HEK293 (cell line): ENCODE data around the gene R3HDM1.

Source experiments
- EGR2 ChIP-seq: fragments of 450-650 bp; formaldehyde crosslinking; IDR thresholded peaks from 2 replicates; pipeline ENCODE4 v1.5.1; 2016; ENCODE audit warnings: low read depth, missing biosample characterization, missing genetic modification characterization
- KLF16 ChIP-seq: fragments of 450-650 bp; formaldehyde crosslinking; IDR thresholded peaks from 2 replicates; pipeline ENCODE4 v1.5.1; 2017; ENCODE audit warnings: missing biosample characterization, missing genetic modification characterization
- KLF8 ChIP-seq: fragments of 450-650 bp; formaldehyde crosslinking; IDR thresholded peaks from 2 replicates; pipeline ENCODE4 v1.5.1; 2016; ENCODE audit warnings: missing biosample characterization, missing genetic modification characterization
- OSR2 ChIP-seq: fragments of 450-650 bp; formaldehyde crosslinking; IDR thresholded peaks from 2 replicates; pipeline ENCODE4 v1.5.1; 2016; ENCODE audit warnings: missing biosample characterization, missing genetic modification characterization
- OVOL3 ChIP-seq: fragments of 450-650 bp; formaldehyde crosslinking; IDR thresholded peaks from 2 replicates; pipeline ENCODE4 v1.5.1; 2016; ENCODE audit warnings: missing biosample characterization, missing genetic modification characterization
- PRDM1 ChIP-seq: fragments of 450-650 bp; formaldehyde crosslinking; IDR thresholded peaks from 2 replicates; pipeline ENCODE4; 2016; ENCODE audit warnings: missing biosample characterization, missing genetic modification characterization
- SP3 ChIP-seq: fragments of 450-650 bp; formaldehyde crosslinking; IDR thresholded peaks from 2 replicates; pipeline ENCODE4 v1.5.1; 2016; ENCODE audit warnings: missing biosample characterization, missing genetic modification characterization
- YY1 ChIP-seq: fragments of 450-650 bp; formaldehyde crosslinking; IDR thresholded peaks from 2 replicates; pipeline ENCODE4 v1.5.1; 2018; ENCODE audit warnings: missing biosample characterization, missing genetic modification characterization
- ZBTB48 ChIP-seq: fragments of 450-650 bp; formaldehyde crosslinking; IDR thresholded peaks from 2 replicates; pipeline ENCODE4 v1.5.1; 2016; ENCODE audit warnings: missing biosample characterization, missing genetic modification characterization
- ZEB2 ChIP-seq: fragments of 450-650 bp; formaldehyde crosslinking; IDR thresholded peaks from 2 replicates; pipeline ENCODE4 v1.5.1; 2016; ENCODE audit warnings: missing biosample characterization, missing genetic modification characterization
- ZFP69B ChIP-seq: fragments of 450-650 bp; formaldehyde crosslinking; IDR thresholded peaks from 2 replicates; pipeline ENCODE4 v1.5.1; 2016; ENCODE audit warnings: missing biosample characterization, missing genetic modification characterization
- ZNF2 ChIP-seq: fragments of 450-650 bp; formaldehyde crosslinking; IDR thresholded peaks from 2 replicates; pipeline ENCODE4 v1.5.1; 2016; ENCODE audit warnings: missing biosample characterization, missing genetic modification characterization
- ZNF404 ChIP-seq: fragments of 450-650 bp; formaldehyde crosslinking; IDR thresholded peaks from 2 replicates; pipeline ENCODE4 v1.5.1; 2017; ENCODE audit warnings: missing biosample characterization, missing genetic modification characterization
- ZNF501 ChIP-seq: fragments of 450-650 bp; formaldehyde crosslinking; IDR thresholded peaks from 2 replicates; pipeline ENCODE4 v1.5.1; 2016; ENCODE audit warnings: missing biosample characterization, missing genetic modification characterization
- ZNF600 ChIP-seq: fragments of 450-650 bp; formaldehyde crosslinking; IDR thresholded peaks from 2 replicates; pipeline ENCODE4 v1.5.1; 2016; ENCODE audit warnings: missing biosample characterization, missing genetic modification characterization
- ZNF629 ChIP-seq: fragments of 450-650 bp; formaldehyde crosslinking; IDR thresholded peaks from 2 replicates; pipeline ENCODE4 v1.5.1; 2017; ENCODE audit warnings: missing biosample characterization, missing genetic modification characterization
- ZNF707 ChIP-seq: fragments of 450-650 bp; formaldehyde crosslinking; IDR thresholded peaks from 2 replicates; pipeline ENCODE4 v1.5.1; 2016; ENCODE audit warnings: missing biosample characterization, missing genetic modification characterization
- ZSCAN30 ChIP-seq: fragments of 450-650 bp; IDR thresholded peaks from 2 replicates; pipeline ENCODE4 v1.5.1; 2018; ENCODE audit warnings: missing biosample characterization, mild to moderate bottlenecking, missing genetic modification characterization, moderate library complexity
- ZXDB ChIP-seq: fragments of 450-650 bp; formaldehyde crosslinking; IDR thresholded peaks from 2 replicates; pipeline ENCODE4 v1.5.1; 2016; ENCODE audit warnings: missing biosample characterization, missing genetic modification characterization
- TF ChIP-seq, protein P1 (sequence below): fragments of 450-650 bp; formaldehyde crosslinking; IDR thresholded peaks from 2 replicates; pipeline ENCODE4 v1.5.1; 2016; ENCODE audit warnings: missing biosample characterization, missing genetic modification characterization
- TF ChIP-seq, protein P2 (sequence below): fragments of 450-650 bp; formaldehyde crosslinking; IDR thresholded peaks from 2 replicates; pipeline ENCODE4 v1.5.1; 2016; ENCODE audit warnings: missing biosample characterization, missing genetic modification characterization
- TF ChIP-seq, protein P3 (sequence below): fragments of 450-650 bp; formaldehyde crosslinking; IDR thresholded peaks from 2 replicates; pipeline ENCODE4 v1.5.1; 2016; ENCODE audit warnings: missing biosample characterization, missing genetic modification characterization
- TF ChIP-seq, protein P4 (sequence below): fragments of 450-650 bp; formaldehyde crosslinking; IDR thresholded peaks from 2 replicates; pipeline ENCODE4 v1.5.1; 2016; ENCODE audit warnings: missing biosample characterization, missing genetic modification characterization
- TF ChIP-seq, protein P5 (sequence below): fragments of 450-650 bp; formaldehyde crosslinking; IDR thresholded peaks from 2 replicates; pipeline ENCODE4 v1.5.1; 2016; ENCODE audit warnings: missing biosample characterization, missing genetic modification characterization

R3HDM1 gene

DNA sequence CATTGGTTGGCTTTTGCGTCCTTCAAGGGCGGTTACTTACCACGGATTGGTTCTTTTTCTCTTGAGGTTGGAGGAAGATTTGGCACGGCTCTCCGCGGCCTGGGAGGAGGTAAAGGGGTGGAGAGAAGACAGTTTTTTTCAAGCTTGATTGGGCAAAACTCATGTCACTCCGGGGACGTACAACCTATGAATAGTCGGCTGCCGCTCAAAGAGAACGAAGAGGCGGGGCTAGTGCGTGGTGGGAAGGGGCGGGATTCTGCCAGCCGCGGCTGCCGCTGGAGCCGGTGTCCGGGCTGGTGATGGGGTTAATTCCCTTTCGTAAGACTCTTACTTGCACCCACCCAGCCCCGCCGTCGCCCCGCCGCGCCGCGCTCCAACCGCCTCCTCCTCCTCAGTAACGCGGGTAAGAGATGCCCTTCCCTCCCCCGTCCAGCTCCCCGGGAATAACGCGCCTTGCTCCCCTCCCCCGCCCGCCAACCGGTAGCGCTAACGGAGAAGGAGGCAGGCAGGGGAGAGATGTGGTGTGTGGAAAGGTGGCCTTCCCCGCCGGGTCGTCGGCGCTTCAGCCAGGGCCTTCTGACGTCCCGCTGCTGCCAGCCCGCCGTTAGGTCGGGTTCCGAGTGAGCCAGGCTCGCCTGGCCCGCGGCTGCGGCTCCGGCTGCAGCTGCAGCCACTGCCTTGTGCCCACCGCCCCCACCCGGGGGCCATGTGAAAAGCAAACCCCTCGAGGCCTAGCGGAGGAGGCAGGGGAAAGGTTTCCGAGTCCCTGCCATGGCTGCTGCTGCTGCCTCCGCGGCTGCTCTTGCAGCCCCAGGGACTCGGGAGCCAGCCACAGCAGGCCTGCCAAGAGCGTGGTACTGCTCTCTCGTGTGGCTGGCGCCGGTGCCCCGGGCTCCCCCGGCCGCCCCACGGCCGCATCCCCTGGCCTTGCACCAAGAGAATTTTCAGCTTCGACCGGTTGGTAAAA, at the start of gene R3HDM1 (continued):
- TF ChIP-seq SP3 (tag by site-specific recombination) (peak; percentile 59; the same call in 1 of the 2 replicates), KLF16 (tag by site-specific recombination) (peak; percentile 53; the same call in 1 of the 2 replicates), KLF8 (peak; percentile 54; the same call in 1 of the 2 replicates), ZNF707 (tag by site-specific recombination) (no peak), ZNF600 (tag by site-specific recombination) (peak; percentile 68), PRDM1 (peak; percentile 66), YY1 (tag by site-specific recombination) (peak; percentile 46; the same call in 1 of the 2 replicates), ZNF629 (tag by site-specific recombination) (peak; percentile 54), ZNF501 (tag by site-specific recombination) (peak; percentile 86; the same call in 1 of the 2 replicates), ZNF2 (tag by site-specific recombination) (0 out of 2 replicates have a peak, but pooled peaks have one; percentile 48), ZBTB48 (peak; percentile 84; the same call in 1 of the 2 replicates), ZNF404 (tag by site-specific recombination) (no peak), EGR2 (tag by site-specific recombination) (peak; percentile 58; the same call in 1 of the 2 replicates), ZFP69B (0 out of 2 replicates have a peak, but pooled peaks have one; percentile 27), OVOL3 (tag by site-specific recombination) (peak; percentile 58; the same call in 1 of the 2 replicates), ZSCAN30 (0 out of 2 replicates have a peak, but pooled peaks have one; percentile 20), OSR2 (tag by site-specific recombination) (0 out of 2 replicates have a peak, but pooled peaks have one; percentile 53), ZEB2 (peak; percentile 50), ZXDB (tag by site-specific recombination) (peak; percentile 45; the same call in 1 of the 2 replicates)
- TF ChIP-seq, protein P1, sequence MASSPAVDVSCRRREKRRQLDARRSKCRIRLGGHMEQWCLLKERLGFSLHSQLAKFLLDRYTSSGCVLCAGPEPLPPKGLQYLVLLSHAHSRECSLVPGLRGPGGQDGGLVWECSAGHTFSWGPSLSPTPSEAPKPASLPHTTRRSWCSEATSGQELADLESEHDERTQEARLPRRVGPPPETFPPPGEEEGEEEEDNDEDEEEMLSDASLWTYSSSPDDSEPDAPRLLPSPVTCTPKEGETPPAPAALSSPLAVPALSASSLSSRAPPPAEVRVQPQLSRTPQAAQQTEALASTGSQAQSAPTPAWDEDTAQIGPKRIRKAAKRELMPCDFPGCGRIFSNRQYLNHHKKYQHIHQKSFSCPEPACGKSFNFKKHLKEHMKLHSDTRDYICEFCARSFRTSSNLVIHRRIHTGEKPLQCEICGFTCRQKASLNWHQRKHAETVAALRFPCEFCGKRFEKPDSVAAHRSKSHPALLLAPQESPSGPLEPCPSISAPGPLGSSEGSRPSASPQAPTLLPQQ (tag by site-specific recombination): 0 out of 2 replicates have a peak, but pooled peaks have one; percentile 17
- TF ChIP-seq, protein P2, sequence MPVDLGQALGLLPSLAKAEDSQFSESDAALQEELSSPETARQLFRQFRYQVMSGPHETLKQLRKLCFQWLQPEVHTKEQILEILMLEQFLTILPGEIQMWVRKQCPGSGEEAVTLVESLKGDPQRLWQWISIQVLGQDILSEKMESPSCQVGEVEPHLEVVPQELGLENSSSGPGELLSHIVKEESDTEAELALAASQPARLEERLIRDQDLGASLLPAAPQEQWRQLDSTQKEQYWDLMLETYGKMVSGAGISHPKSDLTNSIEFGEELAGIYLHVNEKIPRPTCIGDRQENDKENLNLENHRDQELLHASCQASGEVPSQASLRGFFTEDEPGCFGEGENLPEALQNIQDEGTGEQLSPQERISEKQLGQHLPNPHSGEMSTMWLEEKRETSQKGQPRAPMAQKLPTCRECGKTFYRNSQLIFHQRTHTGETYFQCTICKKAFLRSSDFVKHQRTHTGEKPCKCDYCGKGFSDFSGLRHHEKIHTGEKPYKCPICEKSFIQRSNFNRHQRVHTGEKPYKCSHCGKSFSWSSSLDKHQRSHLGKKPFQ (tag by site-specific recombination): no peak
- TF ChIP-seq, protein P3, sequence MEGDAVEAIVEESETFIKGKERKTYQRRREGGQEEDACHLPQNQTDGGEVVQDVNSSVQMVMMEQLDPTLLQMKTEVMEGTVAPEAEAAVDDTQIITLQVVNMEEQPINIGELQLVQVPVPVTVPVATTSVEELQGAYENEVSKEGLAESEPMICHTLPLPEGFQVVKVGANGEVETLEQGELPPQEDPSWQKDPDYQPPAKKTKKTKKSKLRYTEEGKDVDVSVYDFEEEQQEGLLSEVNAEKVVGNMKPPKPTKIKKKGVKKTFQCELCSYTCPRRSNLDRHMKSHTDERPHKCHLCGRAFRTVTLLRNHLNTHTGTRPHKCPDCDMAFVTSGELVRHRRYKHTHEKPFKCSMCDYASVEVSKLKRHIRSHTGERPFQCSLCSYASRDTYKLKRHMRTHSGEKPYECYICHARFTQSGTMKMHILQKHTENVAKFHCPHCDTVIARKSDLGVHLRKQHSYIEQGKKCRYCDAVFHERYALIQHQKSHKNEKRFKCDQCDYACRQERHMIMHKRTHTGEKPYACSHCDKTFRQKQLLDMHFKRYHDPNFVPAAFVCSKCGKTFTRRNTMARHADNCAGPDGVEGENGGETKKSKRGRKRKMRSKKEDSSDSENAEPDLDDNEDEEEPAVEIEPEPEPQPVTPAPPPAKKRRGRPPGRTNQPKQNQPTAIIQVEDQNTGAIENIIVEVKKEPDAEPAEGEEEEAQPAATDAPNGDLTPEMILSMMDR (tag by site-specific recombination): peak; percentile 80
- TF ChIP-seq, protein P4, sequence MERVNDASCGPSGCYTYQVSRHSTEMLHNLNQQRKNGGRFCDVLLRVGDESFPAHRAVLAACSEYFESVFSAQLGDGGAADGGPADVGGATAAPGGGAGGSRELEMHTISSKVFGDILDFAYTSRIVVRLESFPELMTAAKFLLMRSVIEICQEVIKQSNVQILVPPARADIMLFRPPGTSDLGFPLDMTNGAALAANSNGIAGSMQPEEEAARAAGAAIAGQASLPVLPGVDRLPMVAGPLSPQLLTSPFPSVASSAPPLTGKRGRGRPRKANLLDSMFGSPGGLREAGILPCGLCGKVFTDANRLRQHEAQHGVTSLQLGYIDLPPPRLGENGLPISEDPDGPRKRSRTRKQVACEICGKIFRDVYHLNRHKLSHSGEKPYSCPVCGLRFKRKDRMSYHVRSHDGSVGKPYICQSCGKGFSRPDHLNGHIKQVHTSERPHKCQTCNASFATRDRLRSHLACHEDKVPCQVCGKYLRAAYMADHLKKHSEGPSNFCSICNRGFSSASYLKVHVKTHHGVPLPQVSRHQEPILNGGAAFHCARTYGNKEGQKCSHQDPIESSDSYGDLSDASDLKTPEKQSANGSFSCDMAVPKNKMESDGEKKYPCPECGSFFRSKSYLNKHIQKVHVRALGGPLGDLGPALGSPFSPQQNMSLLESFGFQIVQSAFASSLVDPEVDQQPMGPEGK (tag by site-specific recombination): peak; percentile 76
- TF ChIP-seq, protein P5, sequence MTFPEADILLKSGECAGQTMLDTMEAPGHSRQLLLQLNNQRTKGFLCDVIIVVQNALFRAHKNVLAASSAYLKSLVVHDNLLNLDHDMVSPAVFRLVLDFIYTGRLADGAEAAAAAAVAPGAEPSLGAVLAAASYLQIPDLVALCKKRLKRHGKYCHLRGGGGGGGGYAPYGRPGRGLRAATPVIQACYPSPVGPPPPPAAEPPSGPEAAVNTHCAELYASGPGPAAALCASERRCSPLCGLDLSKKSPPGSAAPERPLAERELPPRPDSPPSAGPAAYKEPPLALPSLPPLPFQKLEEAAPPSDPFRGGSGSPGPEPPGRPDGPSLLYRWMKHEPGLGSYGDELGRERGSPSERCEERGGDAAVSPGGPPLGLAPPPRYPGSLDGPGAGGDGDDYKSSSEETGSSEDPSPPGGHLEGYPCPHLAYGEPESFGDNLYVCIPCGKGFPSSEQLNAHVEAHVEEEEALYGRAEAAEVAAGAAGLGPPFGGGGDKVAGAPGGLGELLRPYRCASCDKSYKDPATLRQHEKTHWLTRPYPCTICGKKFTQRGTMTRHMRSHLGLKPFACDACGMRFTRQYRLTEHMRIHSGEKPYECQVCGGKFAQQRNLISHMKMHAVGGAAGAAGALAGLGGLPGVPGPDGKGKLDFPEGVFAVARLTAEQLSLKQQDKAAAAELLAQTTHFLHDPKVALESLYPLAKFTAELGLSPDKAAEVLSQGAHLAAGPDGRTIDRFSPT: peak; percentile 81
